ENCODE results near the gene FAM20B. TPM values are rescaled to one million over a fixed set of nuclear protein-coding genes. Genes with fewer than 3 reads are reported as not detected.
A peak's percentile ranks its signal among the peaks of the same experiment; 100 is the strongest.
"Not testable (repeated sequence)": the region's sequence is repeated elsewhere in the genome, so short reads cannot be mapped to it uniquely, and the experiment has no call there.

FAM20B gene
- 50.7 and 52.6 TPM in 2 replicates for total RNA-seq (2014; rRNA removed; shearing (Covaris generic))

DNA sequence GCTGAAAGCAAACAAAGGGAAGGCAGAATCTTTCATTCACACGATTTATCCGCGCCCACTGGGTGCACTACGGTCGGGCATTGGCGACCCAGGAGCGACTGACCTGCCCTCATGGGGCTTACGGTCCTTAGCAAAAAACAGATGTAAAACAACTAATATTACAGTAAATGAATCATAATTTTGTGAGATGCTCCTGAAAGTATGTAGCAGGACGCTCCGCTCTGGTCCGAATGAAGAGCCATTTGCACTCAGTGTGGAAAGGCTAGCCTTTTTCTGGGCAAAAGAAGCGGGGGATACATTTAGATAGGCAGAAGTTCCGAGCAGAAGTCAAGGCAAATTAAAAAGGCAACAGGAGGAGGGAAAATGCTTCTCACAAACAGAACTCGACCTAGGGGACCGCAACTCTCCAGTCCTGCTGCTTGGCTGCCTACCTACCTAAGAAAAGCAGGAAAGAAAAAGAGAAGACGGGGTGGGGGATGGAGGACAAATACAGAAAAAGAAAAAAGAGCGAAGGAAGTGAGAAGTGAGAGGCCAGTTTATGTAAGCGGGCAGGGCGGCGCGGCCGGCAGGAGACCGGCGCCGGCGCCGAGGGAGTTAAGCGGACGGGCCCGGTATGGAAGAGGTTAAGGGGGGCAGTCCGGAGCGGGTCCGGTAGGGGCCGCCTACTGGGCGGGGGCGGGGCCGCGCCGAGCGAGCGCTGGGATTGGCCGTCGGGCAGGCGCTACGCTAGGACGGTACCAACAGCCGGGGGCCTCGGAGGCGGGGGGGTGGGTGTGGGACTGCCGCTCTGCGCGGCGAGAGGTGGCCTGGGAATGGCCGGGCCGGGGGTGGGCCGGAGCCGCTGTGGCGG is at the start of gene FAM20B:
FAM20B (plus strand) TSS at position 770 of the 850 bp plus-strand sequence. CDS start 17,954 bp downstream, outside the sequence.
- peak within 1 kb of the TSS; percentile 95 for H3K27ac ChIP-seq
- peaks cover 5% of the 10 kb centered on the region for H3K36me3 ChIP-seq
- DNase-seq (ENCODE audit: low read depth in 1 of 2, low spot score in 2 of 2): peak; percentile 72 to 96
- H3K27me3 ChIP-seq (replicated peaks): no peaks in the 10 kb centered on the region
- peaks cover 14% of the 10 kb centered on the region for H3K4me1 ChIP-seq (replicated peaks)
- peaks cover 3% of the 10 kb centered on the region; the same call in 1 of the 2 replicates for H3K9me3 ChIP-seq (replicated peaks)
- peak within 1 kb of the TSS; percentile 98 for H3K4me3 ChIP-seq

DNA sequence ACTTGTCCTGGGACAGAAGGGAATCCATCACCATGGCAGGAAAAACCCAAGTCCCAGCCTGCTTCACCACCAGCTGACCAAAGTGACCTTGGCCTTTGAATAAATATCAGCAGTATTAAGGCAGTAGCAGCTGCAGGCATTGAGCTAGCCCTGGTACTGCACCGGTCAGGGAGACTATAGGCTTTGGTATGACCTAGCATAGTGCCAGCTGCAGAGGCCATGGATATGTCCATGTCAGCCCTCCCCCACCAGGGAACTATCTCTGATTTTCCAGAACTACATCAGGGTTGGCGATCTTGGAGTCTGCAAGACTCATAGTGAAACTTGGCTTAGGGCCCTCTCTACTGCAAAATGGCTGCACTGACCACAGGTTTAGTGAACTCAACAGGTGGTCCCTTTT is 49.2 kb upstream of the FAM20B start:
- Histone ChIP-seq H3K36me3 (no peaks in the 10 kb centered on the region), H3K27ac (no peak overlapping the region), H3K4me1 (replicated peaks) (no peaks in the 10 kb centered on the region), H3K9me3 (replicated peaks) (0 out of 2 replicates have a peak, but pooled peaks cover 3% of the 10 kb centered on the region), H3K27me3 (replicated peaks) (no peaks in the 10 kb centered on the region), H3K4me3 (no peak overlapping the region)
- DNase-seq (ENCODE audit: low read depth in 1 of 2, low spot score in 2 of 2): no peak

- H3K27me3 ChIP-seq (replicated peaks): no peaks in the 10 kb centered on the region
- DNase-seq (ENCODE audit: low read depth in 1 of 2, low spot score in 2 of 2): no peak
- no peak overlapping the region for H3K27ac ChIP-seq
- H3K36me3 ChIP-seq: no peaks in the 10 kb centered on the region
- no peak overlapping the region for H3K4me3 ChIP-seq
- no peaks in the 10 kb centered on the region for H3K9me3 ChIP-seq (replicated peaks)
- no peaks in the 10 kb centered on the region for H3K4me1 ChIP-seq (replicated peaks)
Observed at GRCh38 chr1:178986204-178986603, 39.5 kb upstream of the FAM20B start.

- not testable (repeated sequence) for H3K27ac ChIP-seq; H3K27me3 ChIP-seq (replicated peaks); H3K9me3 ChIP-seq (replicated peaks); H3K4me1 ChIP-seq (replicated peaks); H3K36me3 ChIP-seq; H3K4me3 ChIP-seq; DNase-seq (ENCODE audit: low read depth in 1 of 2, low spot score in 2 of 2)
Observed at GRCh38 chr1:178988198-178988597, 37.5 kb upstream of the FAM20B start.

DNA sequence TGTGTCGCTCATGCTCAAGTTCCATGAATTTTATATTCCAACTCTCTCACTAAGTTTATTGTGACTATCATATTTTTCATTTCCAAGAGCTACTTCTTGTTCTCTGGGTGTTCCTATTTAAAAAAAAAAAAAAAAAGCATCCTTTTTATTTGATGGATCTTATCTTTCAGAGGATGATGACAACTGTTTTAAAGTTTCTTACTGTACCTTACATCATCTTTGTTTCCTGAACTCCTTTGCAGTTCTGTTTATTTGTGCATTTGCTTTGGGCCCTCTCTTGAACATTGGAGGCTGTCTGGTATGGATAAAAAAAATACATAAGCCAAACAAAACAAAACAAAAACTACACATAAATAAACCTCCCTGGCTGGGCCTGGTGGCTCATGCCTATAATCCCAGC is 32.1 kb upstream of the FAM20B start:
- DNase-seq (ENCODE audit: low read depth in 1 of 2, low spot score in 2 of 2): no peak
- H3K4me1 ChIP-seq (replicated peaks): no peaks in the 10 kb centered on the region
- H3K27ac ChIP-seq: no peak overlapping the region
- H3K36me3 ChIP-seq: no peaks in the 10 kb centered on the region
- no peak overlapping the region for H3K4me3 ChIP-seq
- no peaks in the 10 kb centered on the region for H3K27me3 ChIP-seq (replicated peaks)
- H3K9me3 ChIP-seq (replicated peaks): 0 out of 2 replicates have a peak, but pooled peaks cover 2% of the 10 kb centered on the region

GRCh38 chr1:178997428-178997827 is 28.3 kb upstream of the FAM20B start:
- H3K4me3 ChIP-seq: no peak overlapping the region
- no peaks in the 10 kb centered on the region for H3K36me3 ChIP-seq
- H3K4me1 ChIP-seq (replicated peaks): no peaks in the 10 kb centered on the region
- no peak for DNase-seq (ENCODE audit: low read depth in 1 of 2, low spot score in 2 of 2)
- H3K9me3 ChIP-seq (replicated peaks): 0 out of 2 replicates have a peak, but pooled peaks cover 2% of the 10 kb centered on the region
- H3K27ac ChIP-seq: no peak overlapping the region
- no peaks in the 10 kb centered on the region for H3K27me3 ChIP-seq (replicated peaks)

- Histone ChIP-seq H3K36me3 (no peaks in the 10 kb centered on the region), H3K4me1 (replicated peaks) (no peaks in the 10 kb centered on the region), H3K4me3 (no peak overlapping the region), H3K9me3 (replicated peaks) (0 out of 2 replicates have a peak, but pooled peaks cover 2% of the 10 kb centered on the region), H3K27me3 (replicated peaks) (no peaks in the 10 kb centered on the region), H3K27ac (no peak overlapping the region)
- DNase-seq (ENCODE audit: low read depth in 1 of 2, low spot score in 2 of 2): no peak
Observed at GRCh38 chr1:178998295-178998694, 27.4 kb upstream of the FAM20B start.

DNA sequence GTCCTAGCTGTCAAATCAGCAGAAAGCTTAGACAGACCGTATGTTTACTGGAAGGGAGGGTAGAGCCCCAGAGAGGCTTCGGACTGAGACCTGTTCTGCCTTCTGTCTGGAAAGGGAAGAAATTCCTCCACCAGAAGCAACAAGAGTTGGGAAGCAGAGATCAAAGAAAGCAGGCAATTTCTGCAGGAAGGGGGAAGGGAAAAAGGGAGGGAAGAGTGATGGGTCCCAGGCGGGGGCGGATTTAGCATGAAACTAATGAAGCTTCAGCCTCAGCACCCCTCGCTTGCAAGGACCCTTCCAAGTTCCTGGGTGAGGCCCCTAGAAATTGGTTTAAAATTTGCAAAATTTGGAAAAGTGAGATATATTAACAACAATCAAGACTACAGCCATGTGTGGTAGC is 26.6 kb upstream of the FAM20B start:
- no peak for DNase-seq (ENCODE audit: low read depth in 1 of 2, low spot score in 2 of 2)
- 0 out of 2 replicates have a peak, but pooled peaks cover 2% of the 10 kb centered on the region for H3K9me3 ChIP-seq (replicated peaks)
- no peaks in the 10 kb centered on the region for H3K27me3 ChIP-seq (replicated peaks)
- H3K4me1 ChIP-seq (replicated peaks): no peaks in the 10 kb centered on the region
- H3K27ac ChIP-seq: no peak overlapping the region
- no peak overlapping the region for H3K4me3 ChIP-seq
- no peaks in the 10 kb centered on the region for H3K36me3 ChIP-seq

DNA sequence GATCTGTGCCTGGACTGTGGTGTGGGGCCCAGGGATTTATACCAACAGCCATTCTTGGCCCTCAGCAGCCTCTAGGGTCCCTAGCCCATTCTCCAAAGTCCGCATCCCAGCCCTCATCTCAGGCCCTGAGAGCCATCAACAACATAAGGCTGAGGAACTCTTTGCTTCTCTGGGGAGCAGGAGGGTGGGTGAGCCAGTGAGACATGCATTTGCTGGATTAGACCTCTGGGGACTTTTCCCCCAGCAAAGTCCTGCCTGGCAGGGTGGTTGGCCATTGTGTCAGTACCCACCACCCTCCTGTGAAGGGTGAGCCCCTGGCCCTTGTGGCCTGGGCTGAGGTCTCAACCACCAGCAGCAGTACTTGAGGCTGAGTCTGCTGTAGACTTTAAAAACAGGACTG is 24.2 kb upstream of the FAM20B start:
- Histone ChIP-seq H3K27me3 (replicated peaks) (no peaks in the 10 kb centered on the region), H3K4me1 (replicated peaks) (no peaks in the 10 kb centered on the region), H3K36me3 (no peaks in the 10 kb centered on the region), H3K27ac (no peak overlapping the region), H3K4me3 (no peak overlapping the region), H3K9me3 (replicated peaks) (no peaks in the 10 kb centered on the region)
- no peak for DNase-seq (ENCODE audit: low read depth in 1 of 2, low spot score in 2 of 2)

- not testable (repeated sequence) for H3K27ac ChIP-seq; DNase-seq (ENCODE audit: low read depth in 1 of 2, low spot score in 2 of 2); H3K27me3 ChIP-seq (replicated peaks); H3K36me3 ChIP-seq; H3K4me1 ChIP-seq (replicated peaks); H3K4me3 ChIP-seq; H3K9me3 ChIP-seq (replicated peaks)
Observed at GRCh38 chr1:179002064-179002463, 23.6 kb upstream of the FAM20B start.

GRCh38 chr1:179002552-179003345 is 22.9 kb upstream of the FAM20B start:
- H3K27me3 ChIP-seq (replicated peaks): no peaks in the 10 kb centered on the region
- DNase-seq (ENCODE audit: low read depth in 1 of 2, low spot score in 2 of 2): peak; percentile 79 to 82
- no peaks in the 10 kb centered on the region for H3K36me3 ChIP-seq
- no peak overlapping the region for H3K27ac ChIP-seq
- no peaks in the 10 kb centered on the region for H3K9me3 ChIP-seq (replicated peaks)
- H3K4me1 ChIP-seq (replicated peaks): no peaks in the 10 kb centered on the region
- H3K4me3 ChIP-seq: no peak overlapping the region

- Histone ChIP-seq H3K4me3 (no peak overlapping the region), H3K9me3 (replicated peaks) (no peaks in the 10 kb centered on the region), H3K27me3 (replicated peaks) (no peaks in the 10 kb centered on the region), H3K4me1 (replicated peaks) (no peaks in the 10 kb centered on the region), H3K27ac (no peak overlapping the region), H3K36me3 (no peaks in the 10 kb centered on the region)
- DNase-seq (ENCODE audit: low read depth in 1 of 2, low spot score in 2 of 2): no peak
Observed at GRCh38 chr1:179003512-179004066, 22.1 kb upstream of the FAM20B start.

DNA sequence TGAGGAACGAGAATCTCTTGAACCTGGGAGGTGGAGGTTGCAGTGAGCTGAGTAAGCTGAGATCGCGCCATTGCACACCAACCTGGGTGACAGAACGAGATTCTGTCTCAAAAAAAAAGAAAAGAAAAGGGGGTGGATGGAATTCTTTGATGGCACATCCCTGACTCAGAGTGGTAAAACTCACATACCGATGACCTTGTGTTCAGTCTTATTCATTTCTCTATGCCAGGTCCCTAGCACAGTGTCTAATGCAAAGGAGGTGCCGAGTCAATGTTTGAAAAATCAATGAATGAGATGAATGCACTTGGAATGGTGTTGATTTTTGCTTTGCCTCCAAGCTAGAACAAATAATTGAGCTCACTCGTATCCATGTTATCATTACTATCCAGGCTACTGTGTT is 18.5 kb upstream of the FAM20B start:
- H3K36me3 ChIP-seq: no peaks in the 10 kb centered on the region
- no peaks in the 10 kb centered on the region for H3K4me1 ChIP-seq (replicated peaks)
- H3K27me3 ChIP-seq (replicated peaks): no peaks in the 10 kb centered on the region
- DNase-seq (ENCODE audit: low read depth in 1 of 2, low spot score in 2 of 2): no peak
- H3K27ac ChIP-seq: no peak overlapping the region
- H3K9me3 ChIP-seq (replicated peaks): no peaks in the 10 kb centered on the region
- no peak overlapping the region for H3K4me3 ChIP-seq

GRCh38 chr1:179010671-179011070 is 15.0 kb upstream of the FAM20B start:
- Histone ChIP-seq H3K4me1 (replicated peaks) (no peaks in the 10 kb centered on the region), H3K27ac (no peak overlapping the region), H3K27me3 (replicated peaks) (no peaks in the 10 kb centered on the region), H3K36me3 (no peaks in the 10 kb centered on the region), H3K9me3 (replicated peaks) (no peaks in the 10 kb centered on the region), H3K4me3 (no peak overlapping the region)
- DNase-seq (ENCODE audit: low read depth in 1 of 2, low spot score in 2 of 2): no peak

Data from SJSA1 (cell line).